ENCODE results near the gene XIRP1.

The XIRP1 gene

GRCh38 chr3:39136533-39137434 lies 55.6 kb downstream of the XIRP1 start:
- in situ Hi-C loops (cut with MboI; ENCODE audit: low sequenced_read_pairs, unreplicated experiment) = no loop called here
- peak; percentile 23 for DNase-seq (ENCODE audit: low spot score)
- TF ChIP-seq, protein P1, sequence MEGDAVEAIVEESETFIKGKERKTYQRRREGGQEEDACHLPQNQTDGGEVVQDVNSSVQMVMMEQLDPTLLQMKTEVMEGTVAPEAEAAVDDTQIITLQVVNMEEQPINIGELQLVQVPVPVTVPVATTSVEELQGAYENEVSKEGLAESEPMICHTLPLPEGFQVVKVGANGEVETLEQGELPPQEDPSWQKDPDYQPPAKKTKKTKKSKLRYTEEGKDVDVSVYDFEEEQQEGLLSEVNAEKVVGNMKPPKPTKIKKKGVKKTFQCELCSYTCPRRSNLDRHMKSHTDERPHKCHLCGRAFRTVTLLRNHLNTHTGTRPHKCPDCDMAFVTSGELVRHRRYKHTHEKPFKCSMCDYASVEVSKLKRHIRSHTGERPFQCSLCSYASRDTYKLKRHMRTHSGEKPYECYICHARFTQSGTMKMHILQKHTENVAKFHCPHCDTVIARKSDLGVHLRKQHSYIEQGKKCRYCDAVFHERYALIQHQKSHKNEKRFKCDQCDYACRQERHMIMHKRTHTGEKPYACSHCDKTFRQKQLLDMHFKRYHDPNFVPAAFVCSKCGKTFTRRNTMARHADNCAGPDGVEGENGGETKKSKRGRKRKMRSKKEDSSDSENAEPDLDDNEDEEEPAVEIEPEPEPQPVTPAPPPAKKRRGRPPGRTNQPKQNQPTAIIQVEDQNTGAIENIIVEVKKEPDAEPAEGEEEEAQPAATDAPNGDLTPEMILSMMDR (IDR thresholded peaks at IDR 0.05; ENCODE audit: borderline replicate concordance, control extremely low read depth, extremely low read depth, insufficient read depth, missing control alignments) = no peak

DNA sequence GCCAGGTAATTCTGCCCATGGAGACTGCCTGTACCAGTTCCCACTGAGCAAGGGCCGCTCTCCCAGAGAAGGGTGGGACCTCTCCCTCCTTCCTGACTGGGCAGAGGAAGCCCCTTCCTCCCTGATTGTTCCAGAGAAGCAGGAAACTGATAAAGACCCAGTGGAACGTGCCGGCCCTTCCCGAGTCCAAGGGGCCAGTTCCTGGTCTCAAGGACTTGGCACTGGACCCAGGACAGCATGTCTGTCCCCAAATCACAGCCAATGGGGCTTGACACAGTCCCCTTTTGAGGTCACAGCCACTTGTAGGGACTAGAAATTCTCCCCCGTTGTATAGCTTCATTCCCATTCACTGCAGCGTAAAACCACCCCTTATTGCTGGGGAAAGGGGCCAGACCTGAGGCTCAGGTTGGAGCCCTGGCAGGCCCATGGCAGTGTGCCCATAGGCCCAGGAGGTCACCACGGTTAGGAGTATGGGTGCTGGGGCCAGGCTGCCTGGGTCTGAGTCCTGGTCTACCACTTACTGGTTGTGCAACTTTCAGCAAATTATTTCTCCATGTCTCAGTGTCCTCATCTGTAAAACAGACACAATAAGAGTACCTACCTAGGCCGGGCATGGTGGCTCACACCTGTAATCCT lies 57.1 kb downstream of the XIRP1 start:
- in situ Hi-C loops (cut with MboI; ENCODE audit: low sequenced_read_pairs, unreplicated experiment) = no loop called here
- TF ChIP-seq, protein P1 (IDR thresholded peaks at IDR 0.05; ENCODE audit: borderline replicate concordance, control extremely low read depth, extremely low read depth, insufficient read depth, missing control alignments) = no peak
- DNase-seq (ENCODE audit: low spot score) = no peak

DNA sequence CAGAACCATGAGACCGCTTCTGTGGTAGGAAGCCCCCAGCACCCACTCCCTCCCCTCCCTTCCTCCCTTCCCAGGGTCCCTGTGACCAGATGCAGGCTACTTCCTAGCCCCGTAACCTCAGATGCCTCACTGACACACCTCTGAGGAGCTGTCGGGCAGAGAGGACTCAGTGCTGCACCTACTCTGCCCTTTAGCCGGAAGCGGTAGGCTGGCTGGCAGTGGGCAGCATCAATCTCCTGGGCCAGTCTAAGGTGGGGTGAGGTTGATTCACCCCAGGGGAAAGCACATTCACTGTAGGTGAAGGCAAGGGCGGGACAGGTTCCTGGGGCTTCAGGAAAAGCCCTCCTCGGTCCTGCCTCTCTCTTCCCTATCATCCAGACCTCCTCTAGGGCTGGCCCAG lies 58.1 kb downstream of the XIRP1 start:
- in situ Hi-C loops (cut with MboI; ENCODE audit: low sequenced_read_pairs, unreplicated experiment) = no loop called here
- TF ChIP-seq, protein P1 (IDR thresholded peaks at IDR 0.05; ENCODE audit: borderline replicate concordance, control extremely low read depth, extremely low read depth, insufficient read depth, missing control alignments) = no peak
- no peak for DNase-seq (ENCODE audit: low spot score)

DNA sequence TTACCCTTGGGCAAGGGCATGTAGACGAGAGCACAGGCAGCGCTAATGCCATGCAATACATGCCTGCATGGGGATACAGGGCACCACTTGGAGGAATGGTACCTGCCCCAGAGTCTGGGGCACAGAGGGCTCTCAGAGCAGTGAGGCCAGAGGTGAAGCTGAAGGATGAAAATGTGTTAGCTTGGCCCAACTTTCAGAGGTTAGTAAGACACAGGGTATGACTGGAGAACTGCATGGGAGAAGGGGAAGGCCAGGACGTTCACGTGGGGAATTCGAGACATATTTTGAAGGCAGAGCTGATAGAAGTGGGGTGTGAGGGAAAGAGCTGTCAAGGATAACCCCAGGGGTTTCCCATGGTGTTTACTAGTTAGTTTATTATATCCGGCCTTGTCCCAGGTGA lies 58.6 kb downstream of the XIRP1 start:
- in situ Hi-C loops (cut with MboI; ENCODE audit: low sequenced_read_pairs, unreplicated experiment) = no loop called here
- DNase-seq (ENCODE audit: low spot score) = no peak
- TF ChIP-seq, protein P1 (IDR thresholded peaks at IDR 0.05; ENCODE audit: borderline replicate concordance, control extremely low read depth, extremely low read depth, insufficient read depth, missing control alignments) = no peak
